ENCODE data around the gene ARHGEF26. TPM values are rescaled to one million over a fixed set of nuclear protein-coding genes. Genes with fewer than 3 reads are reported as not detected.

ARHGEF26 gene
- total RNA-seq, 1 experiment from 2014 or later = 7.2 TPM

DNA sequence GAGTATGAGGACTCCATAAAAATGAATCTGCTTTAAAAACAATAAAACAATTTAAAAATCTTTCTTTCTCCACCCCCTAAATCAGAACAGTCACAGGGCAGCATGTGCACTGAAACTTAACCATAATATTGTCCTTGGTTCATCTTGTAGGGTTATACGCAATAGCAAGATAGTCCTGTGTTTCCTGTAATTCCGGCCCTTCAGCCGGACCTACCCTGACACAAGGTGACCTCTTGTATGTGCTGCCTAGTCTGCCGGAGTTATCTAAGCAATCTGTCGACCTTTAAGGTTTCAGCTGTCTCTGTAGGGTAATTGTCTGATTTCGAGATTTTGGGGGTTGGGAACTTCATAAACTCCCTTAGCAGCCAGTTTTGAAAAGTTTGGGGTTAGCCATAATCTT is 103.2 kb downstream of the ARHGEF26 start (continued):
- TF ChIP-seq, protein P1, sequence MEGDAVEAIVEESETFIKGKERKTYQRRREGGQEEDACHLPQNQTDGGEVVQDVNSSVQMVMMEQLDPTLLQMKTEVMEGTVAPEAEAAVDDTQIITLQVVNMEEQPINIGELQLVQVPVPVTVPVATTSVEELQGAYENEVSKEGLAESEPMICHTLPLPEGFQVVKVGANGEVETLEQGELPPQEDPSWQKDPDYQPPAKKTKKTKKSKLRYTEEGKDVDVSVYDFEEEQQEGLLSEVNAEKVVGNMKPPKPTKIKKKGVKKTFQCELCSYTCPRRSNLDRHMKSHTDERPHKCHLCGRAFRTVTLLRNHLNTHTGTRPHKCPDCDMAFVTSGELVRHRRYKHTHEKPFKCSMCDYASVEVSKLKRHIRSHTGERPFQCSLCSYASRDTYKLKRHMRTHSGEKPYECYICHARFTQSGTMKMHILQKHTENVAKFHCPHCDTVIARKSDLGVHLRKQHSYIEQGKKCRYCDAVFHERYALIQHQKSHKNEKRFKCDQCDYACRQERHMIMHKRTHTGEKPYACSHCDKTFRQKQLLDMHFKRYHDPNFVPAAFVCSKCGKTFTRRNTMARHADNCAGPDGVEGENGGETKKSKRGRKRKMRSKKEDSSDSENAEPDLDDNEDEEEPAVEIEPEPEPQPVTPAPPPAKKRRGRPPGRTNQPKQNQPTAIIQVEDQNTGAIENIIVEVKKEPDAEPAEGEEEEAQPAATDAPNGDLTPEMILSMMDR (IDR thresholded peaks at IDR 0.05 in 2 of 3, conservative IDR thresholded peaks at IDR 0.05 in 1 of 3; ENCODE audit: borderline replicate concordance in 1 of 3, insufficient read depth in 1 of 3, low read depth in 2 of 3, low read length in 2 of 3) = no peak
- TF ChIP-seq ZFX (IDR thresholded peaks at IDR 0.05) = no peak

DNA sequence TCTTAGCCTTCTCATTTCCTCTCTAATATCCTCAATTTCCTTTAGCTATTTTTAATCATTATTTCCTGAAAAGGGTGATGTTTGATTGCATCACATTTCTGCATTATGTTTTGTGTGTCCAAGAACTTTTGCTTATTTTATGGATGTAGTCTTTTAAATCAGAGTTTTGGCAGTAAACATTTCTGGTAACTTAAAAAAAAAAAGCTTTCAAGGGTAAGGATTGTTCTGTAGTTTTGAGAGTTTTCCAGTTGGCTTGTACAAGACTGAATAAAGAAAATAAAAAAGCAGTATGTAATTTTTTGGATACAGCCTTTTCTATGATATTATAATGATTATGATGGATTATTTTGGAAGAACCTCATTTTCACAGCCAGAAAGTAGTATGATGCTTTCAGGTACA is 103.7 kb downstream of the ARHGEF26 start:
- ATAC-seq = no peak
- H3K4me2 ChIP-seq (ENCODE audit: low read length) = no peak overlapping the region

More for the DNA sequence above, 103.7 kb downstream of the ARHGEF26 start:
- no peaks in the 10 kb centered on the region for H3K27me3 ChIP-seq (ENCODE audit: insufficient read depth, low read length)
- H3K9me2 ChIP-seq (ENCODE audit: insufficient read depth) = no peaks in the 10 kb centered on the region
- H4K20me1 ChIP-seq (ENCODE audit: insufficient read depth) = no peaks in the 10 kb centered on the region
- H3K4me3 ChIP-seq (replicated peaks in 1 of 2; ENCODE audit: low read depth in 1 of 2, low read length in 2 of 2) = no peak overlapping the region
- H3K36me3 ChIP-seq (ENCODE audit: control insufficient read depth in 1 of 2, insufficient read depth in 2 of 2, low read length in 2 of 2) = no peaks in the 10 kb centered on the region
- no peak overlapping the region for H3K27ac ChIP-seq (ENCODE audit: low read depth, low read length)
- H3K9me3 ChIP-seq (ENCODE audit: control insufficient read depth in 1 of 2, insufficient read depth in 1 of 2, low read depth in 1 of 2, low read length in 2 of 2) = no peaks in the 10 kb centered on the region
- BruUV-seq (replicated peaks) = no TSS peak
- ChIA-PET CTCF (no interaction called here), POLR2A (no interaction called here), RAD21 (ENCODE audit: low non-redundant PET in 1 of 2, low total read pairs in 2 of 2, uncharacterized antibody in 2 of 2, unreplicated experiment in 2 of 2) (no interaction called here)
- TF ChIP-seq EGR1 (IDR thresholded peaks at IDR 0.05; ENCODE audit: low read depth) = no peak
- TF ChIP-seq YY1 (IDR thresholded peaks at IDR 0.05; ENCODE audit: extremely low read depth, insufficient replicate concordance, low read depth, low read length) = no peak
- TF ChIP-seq ZBTB33 (IDR thresholded peaks at IDR 0.05; ENCODE audit: extremely low read depth, insufficient replicate concordance, low read length) = no peak
- no peak for TF ChIP-seq SRF (IDR thresholded peaks at IDR 0.05; ENCODE audit: low read depth)
- no peak for TF ChIP-seq MAX (IDR thresholded peaks at IDR 0.05)
- no peak for DNase-seq (ENCODE audit: low read depth, low spot score)
- intact Hi-C loops (cut with micrococcal nuclease) = no loop called here
- peaks cover 4 to 9% of the 10 kb centered on the region in 2 experiments; a peak in 2 of 4 replicates for H3K4me1 ChIP-seq (ENCODE audit: control insufficient read depth in 1 of 2, insufficient read depth in 2 of 2, low read length in 2 of 2)
- no peak overlapping the region for H2AFZ ChIP-seq (ENCODE audit: low read depth, low read length, poor library complexity, severe bottlenecking)
- no peak overlapping the region for H3K9ac ChIP-seq (ENCODE audit: low read length)
- H3K79me2 ChIP-seq (ENCODE audit: insufficient read depth, low read length) = no peaks in the 10 kb centered on the region

Data from HCT116 (cell line).